HEK293T (cell line): ENCODE results near the gene CAPN5.

Source experiments
- CTCF ChIA-PET: fragments of 350-600 bp; formaldehyde crosslinking; extraction: SDS; loops from one replicate; lab custom pipeline; 2021; ENCODE audit warnings: antibody characterized with exemption, inconsistent platforms; lab: Yijun Ruan, JAX
- POLR2A ChIA-PET: fragments of 350-600 bp; formaldehyde crosslinking; extraction: SDS; loops from one replicate; lab custom pipeline; 2020; ENCODE audit warnings: antibody characterized with exemption, inconsistent platforms; lab: Yijun Ruan, JAX
- DNase-seq: peaks from one replicate; pipeline ENCODE4 v3.0.0; 2012; ENCODE audit warnings: mixed read lengths; ENCODE audit errors: extremely low spot score
- ARNT ChIP-seq: fragments of 450-650 bp; IDR thresholded peaks from 2 replicates; pipeline ENCODE4 v1.6.1; 2017; ENCODE audit warnings: mild to moderate bottlenecking
- BHLHE40 ChIP-seq: fragments of 450-650 bp; IDR thresholded peaks from 2 replicates; pipeline ENCODE4 v1.6.1; 2016; ENCODE audit warnings: mild to moderate bottlenecking, moderate library complexity, borderline replicate concordance
- CTBP1 ChIP-seq: fragments of 450-650 bp; IDR thresholded peaks from 2 replicates; pipeline ENCODE4 v1.6.1; 2016; ENCODE audit warnings: borderline replicate concordance
- ELF4 ChIP-seq: fragments of 450-650 bp; IDR thresholded peaks from 2 replicates; pipeline ENCODE4 v1.6.1; 2017; ENCODE audit warnings: antibody characterized with exemption
- FOXA1 ChIP-seq: fragments of 450-650 bp; IDR thresholded peaks from 2 replicates; pipeline ENCODE4 v1.6.1; 2016; ENCODE audit warnings: mild to moderate bottlenecking
- FOXK2 ChIP-seq: fragments of 450-650 bp; IDR thresholded peaks from 2 replicates; pipeline ENCODE4 v1.6.1; 2016; ENCODE audit warnings: mild to moderate bottlenecking
- FOXM1 ChIP-seq: fragments of 450-650 bp; IDR thresholded peaks from 2 replicates; pipeline ENCODE4 v1.6.1; 2017; ENCODE audit warnings: mild to moderate bottlenecking, borderline replicate concordance
- HDGF ChIP-seq: fragments of 450-650 bp; IDR thresholded peaks from 2 replicates; pipeline ENCODE4 v1.6.1; 2017; ENCODE audit warnings: antibody characterized with exemption, borderline replicate concordance
- L3MBTL2 ChIP-seq: fragments of 450-650 bp; conservative IDR thresholded peaks from 2 replicates; pipeline ENCODE4 v1.6.1; 2016; ENCODE audit warnings: mild to moderate bottlenecking
- LEF1 ChIP-seq: fragments of 450-650 bp; IDR thresholded peaks from 2 replicates; pipeline ENCODE4 v1.6.1; 2017; ENCODE audit warnings: mild to moderate bottlenecking, borderline replicate concordance
- NFRKB ChIP-seq: fragments of 450-650 bp; IDR thresholded peaks from 2 replicates; pipeline ENCODE4 v1.6.1; 2016; ENCODE audit warnings: mild to moderate bottlenecking, moderate library complexity
- PKNOX1 ChIP-seq: fragments of 450-650 bp; IDR thresholded peaks from 2 replicates; pipeline ENCODE4 v1.6.1; 2016
- SP1 ChIP-seq: fragments of 450-650 bp; IDR thresholded peaks from 2 replicates; pipeline ENCODE4 v1.6.1; 2017
- SUZ12 ChIP-seq: fragments of 450-650 bp; IDR thresholded peaks from 2 replicates; pipeline ENCODE4 v1.6.1; 2016; ENCODE audit warnings: mild to moderate bottlenecking
- TARDBP ChIP-seq: fragments of 450-650 bp; IDR thresholded peaks from 2 replicates; pipeline ENCODE4 v1.6.1; 2016
- ZNF384 ChIP-seq: fragments of 450-650 bp; IDR thresholded peaks from 2 replicates; pipeline ENCODE4 v1.6.1; 2016

CAPN5 gene

GRCh38 chr11:77035580-77035979 is 31.2 kb upstream of the CAPN5 start:
- POLR2A ChIA-PET = no interaction called here
- DNase-seq = no peak
- CTCF ChIA-PET = interaction anchor here (1.1 kb wide), 1 partner anchor 53 kb away, joined by 3 read pairs; no protein-coding TSS in a partner anchor
- TF ChIP-seq FOXM1 = no peak
- TF ChIP-seq SP1 = no peak
- no peak for TF ChIP-seq FOXA1
- TF ChIP-seq FOXK2 = no peak
- TF ChIP-seq CTBP1 = no peak
- no peak for TF ChIP-seq ZNF384
- no peak for TF ChIP-seq SUZ12
- no peak for TF ChIP-seq TARDBP
- no peak for TF ChIP-seq L3MBTL2
- TF ChIP-seq LEF1 = no peak
- TF ChIP-seq ELF4 = no peak
- TF ChIP-seq NFRKB = no peak
- no peak for TF ChIP-seq BHLHE40
- no peak for TF ChIP-seq ARNT
- TF ChIP-seq HDGF = no peak
- TF ChIP-seq PKNOX1 = no peak

- DNase-seq = no peak
- CTCF ChIA-PET = interaction anchor here (1.3 kb wide), 1 partner anchor 156 kb away, joined by 3 read pairs; no protein-coding TSS in a partner anchor
- POLR2A ChIA-PET = no interaction called here
- TF ChIP-seq FOXK2 (no peak), LEF1 (no peak), PKNOX1 (no peak), ARNT (no peak), ZNF384 (no peak), L3MBTL2 (no peak), SP1 (no peak), NFRKB (no peak), SUZ12 (no peak), FOXA1 (no peak), TARDBP (no peak), BHLHE40 (no peak), CTBP1 (no peak), FOXM1 (no peak), HDGF (no peak), ELF4 (no peak)
These were observed 30.4 kb upstream of the CAPN5 start for GRCh38 chr11:77036398-77036797.

- POLR2A ChIA-PET = no interaction called here
- CTCF ChIA-PET = interaction anchor here (1.3 kb wide), 1 partner anchor 155 kb away, joined by 3 read pairs; no protein-coding TSS in a partner anchor
These were observed 29.7 kb upstream of the CAPN5 start for GRCh38 chr11:77037057-77037456.

GRCh38 chr11:77038029-77038824 is 28.5 kb upstream of the CAPN5 start:
- DNase-seq = no peak
- no peak for TF ChIP-seq PKNOX1
- TF ChIP-seq FOXK2 = no peak
- TF ChIP-seq LEF1 = no peak
- no peak for TF ChIP-seq SP1
- POLR2A ChIA-PET = no interaction called here
- CTCF ChIA-PET = no interaction called here

More at GRCh38 chr11:77037057-77037456, 29.7 kb upstream of the CAPN5 start:
- no peak for TF ChIP-seq FOXA1
- no peak for TF ChIP-seq NFRKB
- TF ChIP-seq BHLHE40 = no peak
- no peak for TF ChIP-seq LEF1
- no peak for DNase-seq

- TF ChIP-seq FOXK2 (no peak), SP1 (no peak), ZNF384 (no peak), CTBP1 (no peak), L3MBTL2 (no peak), TARDBP (no peak), PKNOX1 (no peak)
- ChIA-PET CTCF (interaction anchor here (0.6 to 0.7 kb wide), 2 partner anchors 119 to 280 kb away, joined by 3 read pairs; no protein-coding TSS in a partner anchor), POLR2A (no interaction called here)
- DNase-seq = no peak
These were observed 27.9 kb upstream of the CAPN5 start for GRCh38 chr11:77038825-77039326.
